OCI-M1 (cell line): ENCODE results near the gene PARD3B.
A peak's percentile ranks its signal among the peaks of the same experiment; 100 is the strongest.

Source experiments
- DNase-seq: peaks from one replicate; lab custom pipeline; 2025; lab: John Stamatoyannopoulos, UW

PARD3B gene

GRCh38 chr2:205058409-205058808, 513.1 kb downstream of the PARD3B start:
- DNase-seq: peak; percentile 13

- no peak for DNase-seq
Measured at GRCh38 chr2:205060269-205060668, 515.0 kb downstream of the PARD3B start.

- DNase-seq: no peak
Measured at GRCh38 chr2:205066081-205066480, 520.8 kb downstream of the PARD3B start.

- no peak for DNase-seq
Measured at GRCh38 chr2:205069928-205070327, 524.7 kb downstream of the PARD3B start.

GRCh38 chr2:205070889-205071288, 525.6 kb downstream of the PARD3B start:
- peak; percentile 23 for DNase-seq

- no peak for DNase-seq
Measured at GRCh38 chr2:205073433-205074020, 528.3 kb downstream of the PARD3B start.

- DNase-seq: no peak
Measured at GRCh38 chr2:205076405-205076804, 531.1 kb downstream of the PARD3B start.

- DNase-seq: peak; percentile 77
Measured at GRCh38 chr2:205077159-205077558, 531.9 kb downstream of the PARD3B start.

- DNase-seq: no peak
Measured at GRCh38 chr2:205078762-205079161, 533.5 kb downstream of the PARD3B start.

- DNase-seq: no peak
Measured at GRCh38 chr2:205079173-205079572, 533.9 kb downstream of the PARD3B start.

- no peak for DNase-seq
Measured at GRCh38 chr2:205086662-205087061, 541.4 kb downstream of the PARD3B start.

GRCh38 chr2:205087862-205088261, 542.6 kb downstream of the PARD3B start:
- DNase-seq: no peak

GRCh38 chr2:205089958-205090357, 544.7 kb downstream of the PARD3B start:
- DNase-seq: peak; percentile 78

GRCh38 chr2:205091411-205091810, 546.1 kb downstream of the PARD3B start:
- DNase-seq: no peak

GRCh38 chr2:205094031-205094430, 548.8 kb downstream of the PARD3B start:
- no peak for DNase-seq

GRCh38 chr2:205103699-205104098, 558.4 kb downstream of the PARD3B start:
- no peak for DNase-seq

GRCh38 chr2:205107810-205108209, 562.5 kb downstream of the PARD3B start:
- DNase-seq: peak; percentile 20

GRCh38 chr2:205115511-205115910, 570.2 kb downstream of the PARD3B start:
- no peak for DNase-seq

- DNase-seq: no peak
Measured at GRCh38 chr2:205117125-205117524, 571.9 kb downstream of the PARD3B start.

GRCh38 chr2:205119136-205119535, 573.9 kb downstream of the PARD3B start:
- no peak for DNase-seq

- no peak for DNase-seq
Measured at GRCh38 chr2:205128726-205129125, 583.5 kb downstream of the PARD3B start.

GRCh38 chr2:205129531-205129930, 584.3 kb downstream of the PARD3B start:
- DNase-seq: peak; percentile 8

GRCh38 chr2:205130111-205130829, 585.0 kb downstream of the PARD3B start:
- peak; percentile 21 for DNase-seq

GRCh38 chr2:205133544-205133943, 588.3 kb downstream of the PARD3B start:
- no peak for DNase-seq
